ENCODE data around the gene CADM4. TPM values are rescaled to one million over a fixed set of nuclear protein-coding genes. Genes with fewer than 3 reads are reported as not detected.

The CADM4 gene
- total RNA-seq, 8 experiments from 2014 or later = 1.0 to 91.6 (median 70.8) TPM

DNA sequence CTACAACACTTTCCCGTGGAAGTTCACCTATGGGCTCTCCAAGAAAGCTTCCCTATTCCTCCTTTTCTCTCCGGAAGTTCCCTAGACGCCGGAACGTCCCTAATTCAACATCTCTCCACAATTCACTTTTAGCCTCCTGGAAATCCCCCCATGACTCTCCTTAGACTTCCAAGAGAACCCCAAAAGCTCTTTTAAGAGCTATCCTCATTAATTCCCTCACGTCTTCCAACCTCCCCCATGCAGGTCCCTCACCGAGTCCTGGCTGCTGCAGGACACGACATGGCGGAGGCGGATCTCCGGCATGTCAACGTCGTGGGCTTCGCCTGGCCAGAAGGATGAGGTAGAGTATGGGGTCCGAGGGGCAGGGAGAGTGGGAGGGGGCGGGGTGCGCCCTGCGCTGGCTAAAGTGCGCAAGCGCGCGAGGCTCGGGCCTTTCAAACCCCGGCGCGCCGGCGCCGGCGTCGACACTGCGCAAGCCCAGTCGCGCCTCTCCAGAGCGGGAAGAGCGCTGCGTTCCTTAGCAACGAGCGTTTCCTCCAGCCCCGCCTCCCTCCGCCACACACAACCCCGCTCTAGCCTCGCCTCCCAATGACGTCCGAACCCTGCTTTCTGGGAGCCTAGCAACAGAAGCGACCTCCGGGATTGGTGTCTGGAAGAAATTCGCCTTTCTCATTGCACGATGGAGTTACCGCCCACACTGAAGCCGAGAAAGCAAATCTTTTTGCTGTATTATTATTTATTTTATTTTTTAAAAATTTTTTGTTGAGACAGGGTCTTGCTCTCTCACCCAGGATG lies 64.3 kb downstream of the CADM4 start, which contains the start of the genes PINLYP and XRCC1:
Gene PINLYP (plus strand): TSS at position 646 of the 795 bp plus-strand sequence. CDS start 1,391 bp downstream, outside the sequence.
Gene XRCC1 (minus strand): TSS at position 372 of the 795 bp plus-strand sequence. CDS start 69 bp downstream, at position 303.
- H3K4me3 ChIP-seq = peak within 1 kb of the TSS; percentile 54 to 83 (median 61)
- in situ Hi-C loops (cut with MboI; ENCODE audit: low pct_unique_long_range_greater_than_20kb in 2 of 9, low sequenced_read_pairs in 9 of 9, unreplicated experiment in 9 of 9) = no loop called here
- H3K4me1 ChIP-seq (replicated peaks in 1 of 2) = peaks cover 10 to 12% of the 10 kb centered on the region in 2 donors
- peak; percentile 97 to 99 (median 98) for ATAC-seq (replicated peaks in 6 of 8)
- 0 to 18% (median 0%) methylated on average over 1 to 17 of the region's 51 CpGs for WGBS, 10 experiments
- peak within 1 kb of the TSS; percentile 69 to 74 for H3K27ac ChIP-seq

DNA sequence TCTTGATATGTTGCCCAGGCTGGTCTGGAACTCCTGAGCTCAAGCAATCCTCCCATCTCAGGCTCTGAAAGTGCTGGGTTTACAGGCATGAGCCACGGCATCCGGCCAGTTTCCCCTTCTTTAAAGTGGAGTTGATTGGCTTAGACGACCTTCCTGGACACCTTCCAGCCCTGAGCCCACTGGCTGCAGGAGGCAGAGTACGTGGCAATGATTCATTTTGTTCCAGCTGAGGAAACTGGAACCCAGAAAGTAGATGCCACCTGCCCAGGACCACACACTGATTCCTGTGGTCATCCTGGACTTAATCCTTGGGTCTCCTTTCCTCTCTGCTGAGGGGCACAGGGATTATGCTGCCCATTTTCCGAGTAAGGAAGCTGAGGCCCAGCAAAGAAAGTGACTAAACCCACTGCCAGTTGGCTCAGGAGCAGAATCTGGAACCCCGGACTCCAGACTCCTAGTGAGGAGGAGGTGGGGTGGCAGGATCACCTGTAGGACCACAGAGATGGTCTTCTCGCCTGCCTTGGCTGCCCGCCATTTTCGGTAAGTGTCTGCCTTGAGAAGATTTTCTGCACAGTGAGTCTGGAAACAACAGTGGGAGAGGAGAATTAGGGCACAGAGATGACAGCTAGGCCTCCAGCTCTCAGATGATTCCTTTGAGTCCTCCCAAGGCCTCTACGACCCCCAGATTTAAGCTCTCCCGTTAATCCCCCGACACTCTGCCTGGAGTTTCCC lies 65.1 kb downstream of the CADM4 start:
- no peak for ATAC-seq (replicated peaks in 6 of 8)
- Histone ChIP-seq H3K27ac (peak overlapping the region; percentile 43 to 74), H3K4me3 (peak overlapping the region; percentile 54 to 83 (median 61)), H3K4me1 (replicated peaks in 1 of 2) (peaks cover 10 to 12% of the 10 kb centered on the region in 2 donors)
- WGBS, 10 experiments = 0 to 100% (median 17%) methylated on average over 1 to 8 of the region's 12 CpGs; no CpG with 5 or more reads in 1 of the 10 experiments
- in situ Hi-C loops (cut with MboI; ENCODE audit: low pct_unique_long_range_greater_than_20kb in 2 of 9, low sequenced_read_pairs in 9 of 9, unreplicated experiment in 9 of 9) = no loop called here

Other genes starting within 250 kb of the CADM4 start
- gene TEX101, start 225.0 kb downstream of the CADM4 start, total RNA-seq = not detected
- 1 to 10 TPM in 6 of 8 experiments, under 1 TPM in 2; 0.31 to 4.6 (median 1.1) TPM for gene LYPD3, start 174.2 kb downstream of the CADM4 start, total RNA-seq
- 10 to 100 TPM in 5 of 8 experiments, 1 to 10 TPM in 3; 3.9 to 17.7 (median 13.2) TPM for gene PHLDB3, start 135.1 kb downstream of the CADM4 start, total RNA-seq
- gene ETHE1, start 112.6 kb downstream of the CADM4 start, total RNA-seq = 10 to 100 TPM; 11.5 to 70.2 (median 22.1) TPM
- 1 to 10 TPM in 4 of 8 experiments, under 1 TPM in 4; 0.46 to 2.4 (median 1.0) TPM for gene ZNF575, start 106.7 kb downstream of the CADM4 start, total RNA-seq
- gene XRCC1, start 64.3 kb downstream of the CADM4 start, total RNA-seq = 10 to 100 TPM in 7 of 8 experiments, 1 to 10 TPM in 1; 7.2 to 62.1 (median 30.1) TPM
- 10 to 100 TPM in 2 of 8 experiments, 1 to 10 TPM in 5, under 1 TPM in 1; 0.64 to 22.4 (median 3.0) TPM for gene PINLYP, start 64.0 kb downstream of the CADM4 start, total RNA-seq
- 10 to 100 TPM; 17.2 to 46.5 (median 29.0) TPM for gene IRGQ, start 43.7 kb downstream of the CADM4 start, total RNA-seq
- 10 to 100 TPM in 5 of 8 experiments, 1 to 10 TPM in 3; 8.0 to 19.0 (median 11.8) TPM for gene ZNF576, start 43.3 kb downstream of the CADM4 start, total RNA-seq
- 1 to 10 TPM in 2 of 8 experiments, under 1 TPM in 6; 0.60 to 2.3 (median 0.77) TPM for gene SRRM5, start 27.8 kb downstream of the CADM4 start, total RNA-seq
- gene ZNF428, start 20.2 kb downstream of the CADM4 start, total RNA-seq = 100 to 1,000 TPM in 2 of 8 experiments, 10 to 100 TPM in 6; 17.4 to 166 (median 84.4) TPM
- gene PLAUR, start 30.3 kb upstream of the CADM4 start, total RNA-seq = 10 to 100 TPM in 2 of 8 experiments, 1 to 10 TPM in 5, under 1 TPM in 1; 0.60 to 23.6 (median 5.3) TPM
- under 1 TPM in 4 of 8 experiments, not detected in 4; 0.05 to 0.81 (median 0.19) TPM for gene IRGC, start 76.2 kb upstream of the CADM4 start, total RNA-seq
- gene SMG9, start 115.1 kb upstream of the CADM4 start, total RNA-seq = 10 to 100 TPM; 15.1 to 46.1 (median 25.0) TPM
- 1 to 10 TPM in 3 of 8 experiments, under 1 TPM in 5; 0.11 to 7.4 (median 0.58) TPM for gene KCNN4, start 141.1 kb upstream of the CADM4 start, total RNA-seq
- gene LYPD5, start 162.6 kb upstream of the CADM4 start, total RNA-seq = 1 to 10 TPM in 4 of 8 experiments, under 1 TPM in 4; 0.05 to 2.4 (median 1.1) TPM
- 10 to 100 TPM in 7 of 8 experiments, 1 to 10 TPM in 1; 4.0 to 36.9 (median 13.8) TPM for gene ZNF283, start 187.5 kb upstream of the CADM4 start, total RNA-seq
- gene ZNF404, start 244.1 kb upstream of the CADM4 start, total RNA-seq = 10 to 100 TPM in 1 of 8 experiments, 1 to 10 TPM in 6, under 1 TPM in 1; 0.67 to 11.5 (median 4.5) TPM

Data from motor neuron (in vitro differentiated cells).